SKM-1 treated with dmso at 0.1 percent for 144 hours (cell line): ENCODE data around the gene RNF144A.

Experiments used
- DNase-seq: peaks from one replicate; lab custom pipeline; 2025; ENCODE audit not compliant: unreplicated experiment; lab: John Stamatoyannopoulos, UW

RNF144A gene

GRCh38 chr2:7018282-7018701, 101.1 kb downstream of the RNF144A start:
- no peak for DNase-seq

GRCh38 chr2:7018767-7019166, 101.6 kb downstream of the RNF144A start:
- DNase-seq = no peak

GRCh38 chr2:7019191-7019590, 102.0 kb downstream of the RNF144A start:
- DNase-seq = no peak

- DNase-seq = no peak
Measured at GRCh38 chr2:7020059-7020458, 102.8 kb downstream of the RNF144A start.

GRCh38 chr2:7020468-7020867, 103.3 kb downstream of the RNF144A start:
- DNase-seq = no peak

- no peak for DNase-seq
Measured at GRCh38 chr2:7020939-7021470, 103.8 kb downstream of the RNF144A start.

- no peak for DNase-seq
Measured at GRCh38 chr2:7022492-7023385, 105.5 kb downstream of the RNF144A start.

- no peak for DNase-seq
Measured at GRCh38 chr2:7023542-7023941, 106.3 kb downstream of the RNF144A start.

- no peak for DNase-seq
Measured at GRCh38 chr2:7024261-7024660, 107.0 kb downstream of the RNF144A start.

- no peak for DNase-seq
Measured at GRCh38 chr2:7025082-7025481, 107.9 kb downstream of the RNF144A start.

- no peak for DNase-seq
Measured at GRCh38 chr2:7026742-7027141, 109.5 kb downstream of the RNF144A start.

- DNase-seq = no peak
Measured at GRCh38 chr2:7027411-7027810, 110.2 kb downstream of the RNF144A start.

- DNase-seq = no peak
Measured at GRCh38 chr2:7027956-7028655, 110.9 kb downstream of the RNF144A start.

- DNase-seq = no peak
Measured at GRCh38 chr2:7028846-7029245, 111.6 kb downstream of the RNF144A start.

- DNase-seq = no peak
Measured at GRCh38 chr2:7029291-7030059, 112.3 kb downstream of the RNF144A start.

- DNase-seq = no peak
Measured at GRCh38 chr2:7030810-7031209, 113.6 kb downstream of the RNF144A start.

GRCh38 chr2:7031547-7032245, 114.5 kb downstream of the RNF144A start:
- DNase-seq = no peak

- DNase-seq = no peak
Measured at GRCh38 chr2:7032371-7032770, 115.2 kb downstream of the RNF144A start.

GRCh38 chr2:7033136-7033960, 116.1 kb downstream of the RNF144A start:
- no peak for DNase-seq

GRCh38 chr2:7034303-7034702, 117.1 kb downstream of the RNF144A start:
- DNase-seq = no peak
